Vagina (tissue), 2 donors: ENCODE data around the gene KAZALD1. TPM values are rescaled to one million over a fixed set of nuclear protein-coding genes. Genes with fewer than 3 reads are reported as not detected.

Experiments
- DNase-seq, 2 donors: peaks; one replicate each; pipeline ENCODE4 v3.0.0-alpha.2; 2017; ENCODE audit errors: extremely low spot score in 2 of 2
- H3K27ac ChIP-seq: fragments of 200-600 bp; sonication (generic); one replicate; pipeline ENCODE4 v1.5.1; 2019
- H3K27me3 ChIP-seq: fragments of 200-600 bp; sonication (generic); one replicate; pipeline ENCODE4 v1.5.1; 2019
- H3K36me3 ChIP-seq, 2 donors: fragments of 200-600 bp; sonication (generic); one replicate each; pipeline ENCODE4 v1.5.1; 2017 to 2019
- H3K4me1 ChIP-seq: fragments of 200-600 bp; sonication (generic); one replicate; pipeline ENCODE4 v1.5.1; 2019
- H3K4me3 ChIP-seq, 2 donors: fragments of 200-600 bp; sonication (generic); 1 replicate in 1 of 2; 2 replicates in 1 of 2; pipeline ENCODE4 v1.5.1; 2016 to 2019
- H3K9me3 ChIP-seq: fragments of 200-600 bp; sonication (generic); one replicate; pipeline ENCODE4 v1.5.1; 2019
- POLR2A ChIP-seq, 2 donors: fragments of 450-650 bp; IDR thresholded peaks; one replicate each; pipeline ENCODE4 v1.6.1; 2017; ENCODE audit warnings: antibody characterized with exemption in 2 of 2, mild to moderate bottlenecking in 2 of 2, moderate library complexity in 2 of 2
- POLR2AphosphoS5 ChIP-seq, 2 donors: sonication (generic); formaldehyde crosslinking; IDR thresholded peaks; one replicate each; pipeline ENCODE4 v1.9.0; 2017; ENCODE audit warnings: antibody characterized with exemption in 2 of 2, mild to moderate bottlenecking in 2 of 2, low read depth in 1 of 2; ENCODE audit not compliant: insufficient read depth in 1 of 2
- intact Hi-C: fragments of 100-400 bp; cut with DNase I; formaldehyde crosslinking; loops from one replicate; pipeline ENCODE4 v1.15.1; 2023
- total RNA-seq: library from RNA; depleted of rRNA; stranded (reverse); fragments of >200 nt; gene quantifications from one replicate; pipeline ENCODE4 v1.2.3, GENCODE V29; 2016
- TF ChIP-seq, protein P1 (sequence below), 3 experiments: fragments of 450-650 bp in 2 of 3; fragments of 200-600 bp in 1 of 3; sonication (generic) in 1 of 3; IDR thresholded peaks; one replicate each; pipeline ENCODE4 v1.5.1; 2017 to 2019; ENCODE audit warnings: antibody characterized with exemption in 3 of 3, mild to moderate bottlenecking in 2 of 3, moderate library complexity in 2 of 3

Gene KAZALD1
- total RNA-seq, 1 donor from 2014 or later: 4.2 TPM

DNA sequence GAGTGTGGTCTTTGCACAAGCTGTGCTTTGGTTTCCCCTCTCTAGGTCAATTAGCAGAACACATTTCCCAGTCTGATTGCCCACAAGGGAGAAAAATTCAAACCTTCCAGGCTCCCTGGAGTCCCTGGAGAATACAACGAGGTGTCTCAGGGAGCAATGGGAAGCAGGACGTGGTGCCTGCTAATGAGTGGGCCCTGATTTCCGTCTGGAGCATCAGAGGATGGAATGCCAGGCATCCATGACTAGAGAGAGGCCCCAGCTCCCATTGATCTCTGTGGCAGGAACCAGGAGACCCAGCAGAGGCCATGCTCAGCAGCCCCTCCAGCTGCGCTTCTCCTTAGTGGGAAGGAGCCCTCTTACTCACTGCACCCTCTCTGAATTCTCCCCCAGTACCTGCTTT is 36.1 kb downstream of the KAZALD1 start:
- intact Hi-C loops: loop anchor here (5.0 kb wide), 1 partner anchor 44 kb away; no protein-coding TSS in a partner anchor
- Histone ChIP-seq H3K4me3 (no peak overlapping the region), H3K4me1 (no peaks in the 10 kb centered on the region), H3K27ac (no peak overlapping the region), H3K27me3 (no peaks in the 10 kb centered on the region), H3K9me3 (no peaks in the 10 kb centered on the region), H3K36me3 (no peaks in the 10 kb centered on the region)
- no peak for DNase-seq
- TF ChIP-seq, protein P1, sequence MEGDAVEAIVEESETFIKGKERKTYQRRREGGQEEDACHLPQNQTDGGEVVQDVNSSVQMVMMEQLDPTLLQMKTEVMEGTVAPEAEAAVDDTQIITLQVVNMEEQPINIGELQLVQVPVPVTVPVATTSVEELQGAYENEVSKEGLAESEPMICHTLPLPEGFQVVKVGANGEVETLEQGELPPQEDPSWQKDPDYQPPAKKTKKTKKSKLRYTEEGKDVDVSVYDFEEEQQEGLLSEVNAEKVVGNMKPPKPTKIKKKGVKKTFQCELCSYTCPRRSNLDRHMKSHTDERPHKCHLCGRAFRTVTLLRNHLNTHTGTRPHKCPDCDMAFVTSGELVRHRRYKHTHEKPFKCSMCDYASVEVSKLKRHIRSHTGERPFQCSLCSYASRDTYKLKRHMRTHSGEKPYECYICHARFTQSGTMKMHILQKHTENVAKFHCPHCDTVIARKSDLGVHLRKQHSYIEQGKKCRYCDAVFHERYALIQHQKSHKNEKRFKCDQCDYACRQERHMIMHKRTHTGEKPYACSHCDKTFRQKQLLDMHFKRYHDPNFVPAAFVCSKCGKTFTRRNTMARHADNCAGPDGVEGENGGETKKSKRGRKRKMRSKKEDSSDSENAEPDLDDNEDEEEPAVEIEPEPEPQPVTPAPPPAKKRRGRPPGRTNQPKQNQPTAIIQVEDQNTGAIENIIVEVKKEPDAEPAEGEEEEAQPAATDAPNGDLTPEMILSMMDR (IDR thresholded peaks at IDR 0.05): no peak
- no peak for TF ChIP-seq POLR2AphosphoS5 (IDR thresholded peaks at IDR 0.05; ENCODE audit: insufficient read depth in 1 of 2, low read depth in 1 of 2)
- no peak for TF ChIP-seq POLR2A (IDR thresholded peaks at IDR 0.05)

DNA sequence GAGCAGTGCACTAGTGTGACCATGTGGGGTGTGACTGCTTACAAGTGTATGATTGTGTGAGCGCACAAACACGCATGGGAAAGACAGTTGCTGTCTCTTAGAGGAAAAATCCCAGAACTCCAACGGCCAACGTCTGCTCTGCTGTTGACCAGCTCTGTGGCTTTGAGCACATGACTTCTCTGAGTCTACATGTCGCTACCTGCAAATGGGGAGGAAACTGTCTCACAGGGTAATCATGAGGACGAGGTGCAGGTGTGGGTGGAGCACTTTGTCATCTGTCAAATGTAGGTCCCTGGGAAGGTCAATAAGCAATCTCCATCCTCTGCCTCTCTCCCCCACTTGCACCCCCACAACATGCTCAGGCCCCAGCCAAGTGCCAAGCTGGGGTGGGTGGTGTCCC is 38.1 kb downstream of the KAZALD1 start:
- TF ChIP-seq, protein P1 (IDR thresholded peaks at IDR 0.05): no peak
- TF ChIP-seq POLR2A (IDR thresholded peaks at IDR 0.05) (no peak), POLR2AphosphoS5 (IDR thresholded peaks at IDR 0.05; ENCODE audit: insufficient read depth in 1 of 2, low read depth in 1 of 2) (no peak)
- no peaks in the 10 kb centered on the region for H3K27me3 ChIP-seq
- DNase-seq: no peak
- H3K36me3 ChIP-seq: no peaks in the 10 kb centered on the region
- H3K4me3 ChIP-seq: no peak overlapping the region
- intact Hi-C loops: loop anchor here (5.0 kb wide), 1 partner anchor 42 kb away; no protein-coding TSS in a partner anchor
- H3K9me3 ChIP-seq: no peaks in the 10 kb centered on the region
- H3K4me1 ChIP-seq: no peaks in the 10 kb centered on the region
- H3K27ac ChIP-seq: no peak overlapping the region

DNA sequence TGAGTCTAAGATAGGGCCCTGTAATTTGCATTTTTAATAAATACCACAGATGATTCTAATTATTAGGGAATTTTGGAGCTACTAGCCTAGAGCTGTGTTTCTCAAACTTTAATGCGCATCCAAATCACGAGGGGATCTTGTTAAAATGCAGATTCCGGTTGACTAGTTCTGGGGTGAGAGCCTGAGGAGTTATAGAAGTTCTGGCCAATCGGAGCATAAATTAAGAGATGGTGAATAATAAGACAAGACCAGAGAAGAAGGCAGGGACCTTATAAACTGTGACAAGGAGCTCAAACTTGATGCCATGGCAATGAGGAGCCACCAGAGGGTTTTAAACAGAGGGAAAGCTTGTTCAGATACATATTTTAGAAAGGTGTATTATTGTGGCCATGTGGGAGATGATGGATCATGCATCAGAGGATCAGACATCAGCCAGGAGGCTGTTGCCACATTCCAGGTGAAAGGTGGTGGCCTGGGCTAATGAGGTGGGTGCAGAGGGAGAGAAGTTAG is 39.6 kb downstream of the KAZALD1 start:
- H3K27ac ChIP-seq: no peak overlapping the region
- TF ChIP-seq, protein P1 (IDR thresholded peaks at IDR 0.05): no peak
- TF ChIP-seq POLR2AphosphoS5 (IDR thresholded peaks at IDR 0.05; ENCODE audit: insufficient read depth in 1 of 2, low read depth in 1 of 2) (no peak), POLR2A (IDR thresholded peaks at IDR 0.05) (no peak)
- DNase-seq: no peak
- no peaks in the 10 kb centered on the region for H3K9me3 ChIP-seq
- no peak overlapping the region for H3K4me3 ChIP-seq
- no peaks in the 10 kb centered on the region for H3K4me1 ChIP-seq
- H3K27me3 ChIP-seq: no peaks in the 10 kb centered on the region
- intact Hi-C loops: no loop called here
- no peaks in the 10 kb centered on the region for H3K36me3 ChIP-seq

DNA sequence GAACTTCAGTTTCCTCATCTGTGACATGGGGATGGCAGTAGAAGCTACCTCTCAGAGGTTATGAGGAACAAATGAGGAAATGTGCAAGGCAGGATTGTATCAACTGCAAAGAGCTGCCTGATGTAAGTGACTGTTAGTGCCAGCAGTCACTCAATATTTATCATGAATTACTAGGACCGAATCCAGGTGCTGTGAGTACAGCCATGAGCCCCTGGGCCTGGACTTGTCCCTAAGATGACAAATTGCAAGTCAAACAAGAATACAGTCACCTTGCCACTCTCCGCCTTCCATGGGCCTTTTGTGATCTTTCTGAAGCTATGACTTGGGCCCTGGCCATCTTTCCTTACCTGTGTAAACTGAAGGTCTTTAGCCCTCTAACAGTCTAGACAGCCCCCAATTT is 41.6 kb downstream of the KAZALD1 start:
- TF ChIP-seq, protein P1 (IDR thresholded peaks at IDR 0.05): no peak
- no peak for TF ChIP-seq POLR2AphosphoS5 (IDR thresholded peaks at IDR 0.05; ENCODE audit: insufficient read depth in 1 of 2, low read depth in 1 of 2)
- TF ChIP-seq POLR2A (IDR thresholded peaks at IDR 0.05): no peak
- no peaks in the 10 kb centered on the region for H3K36me3 ChIP-seq
- no peaks in the 10 kb centered on the region for H3K27me3 ChIP-seq
- H3K27ac ChIP-seq: no peak overlapping the region
- no peak overlapping the region for H3K4me3 ChIP-seq
- intact Hi-C loops: no loop called here
- H3K9me3 ChIP-seq: no peaks in the 10 kb centered on the region
- DNase-seq: no peak
- H3K4me1 ChIP-seq: no peaks in the 10 kb centered on the region

DNA sequence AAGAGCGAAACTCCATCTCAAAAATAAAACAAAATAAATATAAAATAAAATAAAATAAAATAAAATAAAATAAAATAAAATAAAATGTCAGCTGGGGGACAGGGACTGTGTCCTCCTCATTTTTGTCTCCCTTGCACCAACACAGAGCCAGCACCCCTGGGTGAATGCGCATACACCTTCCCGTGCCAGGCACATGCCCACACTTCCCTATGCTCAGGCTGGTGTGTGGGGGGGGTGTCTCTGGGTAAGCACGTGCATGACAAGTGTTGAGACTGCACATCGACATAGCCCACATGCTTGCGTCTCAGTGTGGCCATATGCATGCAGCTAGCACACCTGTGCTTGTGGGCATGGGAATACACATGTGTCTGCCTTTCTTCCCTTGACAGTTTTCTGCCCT is 44.6 kb downstream of the KAZALD1 start:
- no peaks in the 10 kb centered on the region for H3K27me3 ChIP-seq
- H3K9me3 ChIP-seq: no peaks in the 10 kb centered on the region
- H3K27ac ChIP-seq: no peak overlapping the region
- no peaks in the 10 kb centered on the region for H3K36me3 ChIP-seq
- H3K4me1 ChIP-seq: no peaks in the 10 kb centered on the region
- intact Hi-C loops: no loop called here
- DNase-seq: no peak
- TF ChIP-seq POLR2A (IDR thresholded peaks at IDR 0.05): no peak
- TF ChIP-seq POLR2AphosphoS5 (IDR thresholded peaks at IDR 0.05; ENCODE audit: insufficient read depth in 1 of 2, low read depth in 1 of 2): no peak
- TF ChIP-seq, protein P1 (IDR thresholded peaks at IDR 0.05): no peak
- H3K4me3 ChIP-seq: no peak overlapping the region
